ENCODE data around the gene WDR27. TPM values are rescaled to one million over a fixed set of nuclear protein-coding genes. Genes with fewer than 3 reads are reported as not detected.

The WDR27 gene
- total RNA-seq, 3 donors from 2014 or later (not counting 1 experiment from before 2014, with no cell fraction given), result 12.7 to 31.0 (median 25.3) TPM

DNA sequence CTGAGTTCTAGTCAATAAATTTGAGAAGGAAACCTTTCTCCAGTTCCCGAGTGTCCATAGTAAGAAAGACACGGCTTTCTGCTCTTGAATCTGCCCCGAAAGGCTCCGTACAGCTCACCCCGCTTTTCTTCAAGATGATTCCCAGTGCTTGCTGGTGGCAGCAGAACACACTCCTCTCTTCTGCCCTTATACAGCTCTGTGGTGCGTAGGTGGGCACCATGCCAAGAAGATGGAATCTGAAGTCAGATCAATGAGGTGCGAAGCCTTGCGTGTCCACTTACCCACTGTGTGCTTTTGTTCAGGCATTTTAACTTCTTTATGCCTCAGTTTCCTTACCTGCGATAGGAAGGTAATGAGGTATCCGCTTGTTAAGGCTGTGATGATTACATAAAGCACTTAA, 142.2 kb downstream of the WDR27 start:
- Histone ChIP-seq H3K9me3 (ENCODE audit: control insufficient read depth, insufficient read depth, low read length) (no peaks in the 10 kb centered on the region), H3K27ac (ENCODE audit: low read length) (no peak overlapping the region), H3K36me3 (ENCODE audit: control insufficient read depth, insufficient read depth, low read length) (no peaks in the 10 kb centered on the region), H3K27me3 (ENCODE audit: control insufficient read depth, insufficient read depth, low read length) (no peaks in the 10 kb centered on the region), H3K4me1 (ENCODE audit: control insufficient read depth, insufficient read depth, low read length) (peaks cover 13% of the 10 kb centered on the region), H3K4me3 (ENCODE audit: low read length) (no peak overlapping the region)
- Mint-ChIP-seq H3K27ac (no peak overlapping the region), H3K27me3 (ENCODE audit: low read depth in 2 of 2) (no peaks in the 10 kb centered on the region), H3K4me1 (peaks cover 8 to 18% of the 10 kb centered on the region in 2 donors), H3K4me3 (no peak overlapping the region), H3K36me3 (peaks cover 13% of the 10 kb centered on the region), H3K9me3 (no peaks in the 10 kb centered on the region)
- 91% methylated on average over 10 of the region's 10 CpGs for WGBS (ENCODE audit: insufficient coverage)
- ATAC-seq (no peak), DNase-seq (no peak)
- TF ChIP-seq, protein P1, sequence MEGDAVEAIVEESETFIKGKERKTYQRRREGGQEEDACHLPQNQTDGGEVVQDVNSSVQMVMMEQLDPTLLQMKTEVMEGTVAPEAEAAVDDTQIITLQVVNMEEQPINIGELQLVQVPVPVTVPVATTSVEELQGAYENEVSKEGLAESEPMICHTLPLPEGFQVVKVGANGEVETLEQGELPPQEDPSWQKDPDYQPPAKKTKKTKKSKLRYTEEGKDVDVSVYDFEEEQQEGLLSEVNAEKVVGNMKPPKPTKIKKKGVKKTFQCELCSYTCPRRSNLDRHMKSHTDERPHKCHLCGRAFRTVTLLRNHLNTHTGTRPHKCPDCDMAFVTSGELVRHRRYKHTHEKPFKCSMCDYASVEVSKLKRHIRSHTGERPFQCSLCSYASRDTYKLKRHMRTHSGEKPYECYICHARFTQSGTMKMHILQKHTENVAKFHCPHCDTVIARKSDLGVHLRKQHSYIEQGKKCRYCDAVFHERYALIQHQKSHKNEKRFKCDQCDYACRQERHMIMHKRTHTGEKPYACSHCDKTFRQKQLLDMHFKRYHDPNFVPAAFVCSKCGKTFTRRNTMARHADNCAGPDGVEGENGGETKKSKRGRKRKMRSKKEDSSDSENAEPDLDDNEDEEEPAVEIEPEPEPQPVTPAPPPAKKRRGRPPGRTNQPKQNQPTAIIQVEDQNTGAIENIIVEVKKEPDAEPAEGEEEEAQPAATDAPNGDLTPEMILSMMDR (IDR thresholded peaks at IDR 0.05), result no peak
- intact Hi-C loops (cut with micrococcal nuclease), result no loop called here

DNA sequence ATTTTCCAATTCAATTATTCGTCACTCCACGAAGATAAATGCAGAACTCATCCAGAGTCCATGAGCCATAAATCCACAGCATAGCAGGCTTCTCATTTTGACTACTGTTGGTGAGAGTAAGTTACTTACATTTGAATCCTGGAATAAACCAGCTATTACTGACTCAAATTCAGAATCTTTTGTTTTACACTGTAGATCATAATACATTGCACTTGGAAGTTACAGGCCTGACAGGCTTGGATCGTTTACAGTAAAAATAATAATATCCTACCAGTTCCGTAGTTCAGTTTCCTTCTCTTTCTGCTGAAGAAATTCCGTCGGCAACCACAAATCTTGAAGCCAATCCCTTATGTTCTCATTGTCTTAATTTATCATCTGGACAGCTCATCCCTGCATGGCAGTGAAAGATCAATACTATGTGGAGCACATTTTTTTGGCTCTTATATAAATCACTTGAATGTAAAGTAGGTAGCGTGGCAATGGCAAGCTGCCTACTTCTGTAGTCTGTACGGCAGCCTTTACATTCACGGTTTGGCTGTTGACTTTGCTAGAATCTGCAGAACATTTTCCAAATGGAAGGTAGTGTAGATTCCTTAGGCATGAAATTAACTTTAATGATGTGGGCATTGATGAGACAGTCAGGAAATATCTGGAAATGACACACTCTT, 142.9 kb downstream of the WDR27 start:
- DNase-seq (no peak), ATAC-seq (no peak)
- Mint-ChIP-seq H3K27me3 (ENCODE audit: low read depth in 2 of 2) (no peaks in the 10 kb centered on the region), H3K9me3 (no peaks in the 10 kb centered on the region), H3K4me1 (peaks cover 8 to 18% of the 10 kb centered on the region in 2 donors), H3K4me3 (no peak overlapping the region), H3K36me3 (peaks cover 13% of the 10 kb centered on the region), H3K27ac (no peak overlapping the region)
- H3K9me3 ChIP-seq (ENCODE audit: control insufficient read depth, insufficient read depth, low read length), result no peaks in the 10 kb centered on the region
- H3K27me3 ChIP-seq (ENCODE audit: control insufficient read depth, insufficient read depth, low read length), result no peaks in the 10 kb centered on the region
- peaks cover 13% of the 10 kb centered on the region for H3K4me1 ChIP-seq (ENCODE audit: control insufficient read depth, insufficient read depth, low read length)
- no peaks in the 10 kb centered on the region for H3K36me3 ChIP-seq (ENCODE audit: control insufficient read depth, insufficient read depth, low read length)
- no peak overlapping the region for H3K27ac ChIP-seq (ENCODE audit: low read length)
- intact Hi-C loops (cut with micrococcal nuclease), result no loop called here
- H3K4me3 ChIP-seq (ENCODE audit: low read length), result no peak overlapping the region
- 99% methylated on average over 9 of the region's 9 CpGs for WGBS (ENCODE audit: insufficient coverage)
- TF ChIP-seq, protein P1 (IDR thresholded peaks at IDR 0.05), result no peak

DNA sequence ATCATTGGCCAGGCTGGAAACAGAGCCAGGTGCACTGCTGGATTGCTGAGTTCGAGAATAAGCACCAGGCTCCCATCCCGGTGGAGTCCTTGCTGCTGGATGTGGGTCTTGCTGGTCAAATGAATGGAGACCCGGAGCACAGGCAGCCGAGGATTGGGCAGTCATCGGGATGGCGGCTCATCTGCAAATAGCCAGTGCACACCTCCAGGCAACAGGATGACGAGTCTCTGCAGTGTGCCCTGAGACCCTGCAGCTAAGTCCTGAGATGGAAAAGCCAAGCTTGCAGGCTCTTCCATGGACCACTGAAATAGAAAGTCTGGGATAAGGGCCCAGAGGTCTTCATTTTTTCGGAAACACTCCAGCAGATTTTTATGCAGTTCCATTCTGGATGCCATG, 143.5 kb downstream of the WDR27 start:
- no peak overlapping the region for H3K27ac ChIP-seq (ENCODE audit: low read length)
- no peaks in the 10 kb centered on the region for H3K9me3 ChIP-seq (ENCODE audit: control insufficient read depth, insufficient read depth, low read length)
- ATAC-seq, result no peak
- Mint-ChIP-seq H3K27me3 (ENCODE audit: low read depth in 2 of 2) (no peaks in the 10 kb centered on the region), H3K4me1 (peaks cover 8 to 18% of the 10 kb centered on the region in 2 donors), H3K9me3 (no peaks in the 10 kb centered on the region), H3K4me3 (no peak overlapping the region), H3K36me3 (peaks cover 13% of the 10 kb centered on the region), H3K27ac (no peak overlapping the region)
- peaks cover 13% of the 10 kb centered on the region for H3K4me1 ChIP-seq (ENCODE audit: control insufficient read depth, insufficient read depth, low read length)
- no peak for DNase-seq
- H3K27me3 ChIP-seq (ENCODE audit: control insufficient read depth, insufficient read depth, low read length), result no peaks in the 10 kb centered on the region
- TF ChIP-seq, protein P1 (IDR thresholded peaks at IDR 0.05), result no peak
- intact Hi-C loops (cut with micrococcal nuclease), result no loop called here
- H3K4me3 ChIP-seq (ENCODE audit: low read length), result no peak overlapping the region
- H3K36me3 ChIP-seq (ENCODE audit: control insufficient read depth, insufficient read depth, low read length), result no peaks in the 10 kb centered on the region
- WGBS (ENCODE audit: insufficient coverage), result 96% methylated on average over 8 of the region's 8 CpGs

DNA sequence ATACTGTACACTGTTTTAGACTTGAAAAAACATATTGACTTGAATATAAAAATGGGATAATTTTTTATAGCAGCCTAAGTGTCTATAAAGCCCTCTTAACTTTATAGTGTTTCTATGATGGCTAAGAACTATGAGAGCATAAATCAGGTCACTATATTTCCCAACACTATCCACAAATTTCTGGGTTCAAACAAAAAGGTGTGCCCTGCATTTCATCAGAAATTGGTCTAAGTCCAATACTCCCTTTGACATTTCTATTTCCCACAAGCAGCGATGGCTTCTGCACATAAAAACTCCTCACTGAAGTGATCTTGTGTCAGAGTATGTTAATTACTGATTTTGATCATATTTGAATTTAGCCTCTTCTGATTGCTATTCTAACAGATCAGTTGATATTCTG, 143.9 kb downstream of the WDR27 start:
- Mint-ChIP-seq H3K4me1 (peaks cover 8 to 18% of the 10 kb centered on the region in 2 donors), H3K27me3 (ENCODE audit: low read depth in 2 of 2) (no peaks in the 10 kb centered on the region), H3K9me3 (no peaks in the 10 kb centered on the region), H3K4me3 (no peak overlapping the region), H3K27ac (no peak overlapping the region), H3K36me3 (peaks cover 13% of the 10 kb centered on the region)
- WGBS (ENCODE audit: insufficient coverage), result no CpG with 5 or more reads among the region's 1 CpG
- TF ChIP-seq, protein P1 (IDR thresholded peaks at IDR 0.05), result no peak
- Histone ChIP-seq H3K36me3 (ENCODE audit: control insufficient read depth, insufficient read depth, low read length) (no peaks in the 10 kb centered on the region), H3K27me3 (ENCODE audit: control insufficient read depth, insufficient read depth, low read length) (no peaks in the 10 kb centered on the region), H3K4me3 (ENCODE audit: low read length) (no peak overlapping the region), H3K27ac (ENCODE audit: low read length) (no peak overlapping the region), H3K9me3 (ENCODE audit: control insufficient read depth, insufficient read depth, low read length) (no peaks in the 10 kb centered on the region), H3K4me1 (ENCODE audit: control insufficient read depth, insufficient read depth, low read length) (peaks cover 13% of the 10 kb centered on the region)
- DNase-seq (no peak), ATAC-seq (no peak)
- intact Hi-C loops (cut with micrococcal nuclease), result no loop called here

Measured in natural killer cell (primary cell).